Measurements from ENCODE around the gene C1QTNF4.
A peak's percentile ranks its signal among the peaks of the same experiment; 100 is the strongest.

Gene C1QTNF4

GRCh38 chr11:47570651-47571356 is 23.4 kb downstream of the C1QTNF4 start:
- Histone ChIP-seq H3K27ac (replicated peaks) (0 out of 2 replicates have a peak overlapping the region, but pooled peaks have one; percentile 19), H3K4me3 (replicated peaks; ENCODE audit: insufficient read depth, low read length) (no peak overlapping the region), H3K27me3 (ENCODE audit: insufficient read depth, poor library complexity, severe bottlenecking) (no peaks in the 10 kb centered on the region)
- TF ChIP-seq SPI1 (IDR thresholded peaks at IDR 0.05; ENCODE audit: borderline replicate concordance, low read depth) (no peak), REST (IDR thresholded peaks at IDR 0.05; ENCODE audit: insufficient replicate concordance, low read depth) (no peak), GABPA (IDR thresholded peaks at IDR 0.05; ENCODE audit: low read depth) (no peak), POLR2AphosphoS5 (IDR thresholded peaks at IDR 0.05; ENCODE audit: low read depth) (no peak), CTCF (IDR thresholded peaks at IDR 0.05; ENCODE audit: insufficient read depth, low read length) (no peak)
- DNase-seq (ENCODE audit: low read depth in 1 of 2, low spot score in 1 of 2) = no peak

GRCh38 chr11:47569646-47570045 is 24.6 kb downstream of the C1QTNF4 start:
- no peak overlapping the region for H3K27ac ChIP-seq (replicated peaks)
- no peaks in the 10 kb centered on the region for H3K27me3 ChIP-seq (ENCODE audit: insufficient read depth, poor library complexity, severe bottlenecking)
- no peak for TF ChIP-seq CTCF (IDR thresholded peaks at IDR 0.05; ENCODE audit: insufficient read depth, low read length)
- TF ChIP-seq REST (IDR thresholded peaks at IDR 0.05; ENCODE audit: insufficient replicate concordance, low read depth) = no peak
- TF ChIP-seq POLR2AphosphoS5 (IDR thresholded peaks at IDR 0.05; ENCODE audit: low read depth) = no peak
- TF ChIP-seq SPI1 (IDR thresholded peaks at IDR 0.05; ENCODE audit: borderline replicate concordance, low read depth) = no peak
- no peak for TF ChIP-seq GABPA (IDR thresholded peaks at IDR 0.05; ENCODE audit: low read depth)
- DNase-seq (ENCODE audit: low read depth in 1 of 2, low spot score in 1 of 2) = no peak
- H3K4me3 ChIP-seq (replicated peaks; ENCODE audit: insufficient read depth, low read length) = no peak overlapping the region

GRCh38 chr11:47566149-47566698 is 28.0 kb downstream of the C1QTNF4 start:
- Histone ChIP-seq H3K27me3 (ENCODE audit: insufficient read depth, poor library complexity, severe bottlenecking) (no peaks in the 10 kb centered on the region), H3K4me3 (replicated peaks; ENCODE audit: insufficient read depth, low read length) (peak overlapping the region; percentile 93), H3K27ac (replicated peaks) (peak overlapping the region; percentile 72)
- no peak for TF ChIP-seq SPI1 (IDR thresholded peaks at IDR 0.05; ENCODE audit: borderline replicate concordance, low read depth)
- TF ChIP-seq GABPA (IDR thresholded peaks at IDR 0.05; ENCODE audit: low read depth) = no peak
- no peak for TF ChIP-seq CTCF (IDR thresholded peaks at IDR 0.05; ENCODE audit: insufficient read depth, low read length)
- TF ChIP-seq REST (IDR thresholded peaks at IDR 0.05; ENCODE audit: insufficient replicate concordance, low read depth) = no peak
- no peak for TF ChIP-seq POLR2AphosphoS5 (IDR thresholded peaks at IDR 0.05; ENCODE audit: low read depth)
- DNase-seq (ENCODE audit: low read depth in 1 of 2, low spot score in 1 of 2) = peak in 1 of 2 experiments; percentile 25
